IPS-NIHi7 (cell line): ENCODE data around the gene PIP5K1C.
A peak's percentile ranks its signal among the peaks of the same experiment; 100 is the strongest.

Experiments used
- DNase-seq: peaks from one replicate; pipeline ENCODE4 v3.0.0; 2012; ENCODE audit warnings: mixed read lengths; ENCODE audit errors: extremely low spot score

PIP5K1C gene

GRCh38 chr19:3694361-3695123 is 5.7 kb downstream of the PIP5K1C start:
- no peak for DNase-seq

DNA sequence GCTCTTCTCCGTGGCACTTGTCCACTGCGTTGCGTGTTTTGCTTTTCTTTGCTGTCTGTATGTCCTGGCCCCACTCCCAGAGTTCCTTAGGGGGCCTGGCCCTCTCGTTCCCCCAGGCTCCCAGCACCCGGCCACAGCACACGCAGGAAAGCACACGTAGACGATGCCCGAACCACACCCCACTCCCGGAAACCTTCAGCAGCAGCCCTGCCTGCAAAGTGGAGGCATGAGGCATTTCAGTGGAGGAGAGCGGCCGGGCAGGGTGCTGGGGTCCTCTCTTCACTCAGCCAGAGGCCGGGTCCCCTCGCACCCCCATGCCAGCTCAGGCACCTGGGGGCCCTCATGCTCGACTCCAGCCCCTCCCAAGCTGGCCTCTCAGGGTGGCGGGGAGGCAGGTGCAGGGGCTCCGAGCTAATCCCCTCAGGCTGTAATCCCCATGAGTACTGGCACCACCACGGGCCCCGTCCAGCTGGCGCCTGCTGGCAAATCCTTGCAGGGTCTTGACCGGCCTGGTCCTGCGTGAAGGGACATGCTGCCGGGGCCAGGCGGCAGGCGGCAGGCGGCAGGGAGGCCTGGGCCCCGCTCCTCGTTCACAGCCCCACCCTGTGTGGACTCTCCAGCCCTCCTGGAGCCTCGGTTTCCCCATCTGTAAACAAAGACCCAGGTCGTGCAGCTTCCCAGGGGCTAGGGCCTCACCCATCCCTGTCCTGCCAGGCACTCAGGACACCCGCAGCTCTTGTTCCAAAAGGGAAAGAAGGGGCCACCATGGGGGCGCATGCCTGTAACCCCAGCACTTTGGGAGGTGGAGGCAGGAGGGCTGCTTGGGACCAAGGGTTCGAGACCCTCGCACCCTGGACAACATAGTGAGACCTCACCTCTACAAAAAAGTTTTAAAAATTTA is 7.0 kb downstream of the PIP5K1C start:
- no peak for DNase-seq

DNA sequence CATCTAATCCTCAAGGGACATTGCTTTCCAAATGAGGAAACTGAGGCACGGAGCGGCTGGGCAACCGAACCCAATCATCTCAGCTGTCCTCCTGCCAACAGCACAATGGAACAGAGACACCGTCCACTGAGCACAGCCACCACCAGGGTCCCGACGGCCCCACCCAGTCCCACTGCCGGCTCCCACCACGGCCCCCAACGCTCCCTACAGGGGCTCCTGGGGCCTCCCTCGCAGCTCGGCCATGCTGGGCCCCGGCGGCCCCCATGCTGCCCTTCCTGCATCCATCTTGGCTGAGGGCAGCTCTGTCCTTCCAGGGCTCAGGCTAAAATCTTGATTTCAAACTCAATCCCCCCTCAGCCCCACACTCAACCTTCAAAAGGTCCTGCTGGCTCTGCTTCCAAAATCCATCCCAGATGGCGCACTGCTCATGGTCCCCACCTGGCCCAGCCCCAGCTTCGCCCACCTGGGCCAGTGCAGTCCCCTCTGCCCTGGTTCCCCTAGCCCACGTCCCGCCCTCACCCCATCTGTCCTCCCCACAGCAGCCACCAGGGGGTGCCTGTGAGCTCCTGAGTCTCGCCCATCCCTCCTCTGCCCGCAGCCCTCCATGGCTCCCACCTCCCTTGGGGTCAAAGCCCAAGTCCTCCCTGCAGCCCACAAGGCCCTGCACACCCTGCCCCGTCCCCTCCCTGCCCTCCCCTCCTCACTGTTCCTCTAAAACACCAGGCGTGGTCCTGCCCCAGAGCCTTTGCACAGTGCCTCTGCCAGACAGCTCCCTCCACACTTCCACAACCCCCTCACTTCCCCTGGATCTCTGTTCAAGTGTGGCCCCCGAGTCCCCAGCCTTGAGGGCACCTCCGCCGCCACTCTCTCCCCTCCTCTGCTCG is 7.9 kb downstream of the PIP5K1C start:
- peak; percentile 60 for DNase-seq

GRCh38 chr19:3691726-3692125 is 8.5 kb downstream of the PIP5K1C start:
- no peak for DNase-seq

DNA sequence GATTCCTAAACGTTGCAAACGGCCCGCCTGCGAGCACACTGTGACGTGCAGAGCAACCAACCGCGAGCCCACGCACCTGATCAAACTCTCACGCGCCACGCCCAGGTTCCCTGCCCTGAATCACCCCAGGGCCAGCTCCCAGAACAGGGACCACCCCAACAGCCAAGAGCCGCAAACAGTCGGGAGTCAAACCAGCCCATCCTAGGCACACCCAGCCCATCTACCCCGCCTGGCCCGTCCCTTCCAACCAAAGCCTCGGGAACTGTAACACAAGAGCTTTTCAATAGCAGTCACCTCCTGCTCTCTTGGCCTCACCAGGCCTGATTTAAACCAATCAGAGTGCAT is 8.9 kb downstream of the PIP5K1C start:
- no peak for DNase-seq

DNA sequence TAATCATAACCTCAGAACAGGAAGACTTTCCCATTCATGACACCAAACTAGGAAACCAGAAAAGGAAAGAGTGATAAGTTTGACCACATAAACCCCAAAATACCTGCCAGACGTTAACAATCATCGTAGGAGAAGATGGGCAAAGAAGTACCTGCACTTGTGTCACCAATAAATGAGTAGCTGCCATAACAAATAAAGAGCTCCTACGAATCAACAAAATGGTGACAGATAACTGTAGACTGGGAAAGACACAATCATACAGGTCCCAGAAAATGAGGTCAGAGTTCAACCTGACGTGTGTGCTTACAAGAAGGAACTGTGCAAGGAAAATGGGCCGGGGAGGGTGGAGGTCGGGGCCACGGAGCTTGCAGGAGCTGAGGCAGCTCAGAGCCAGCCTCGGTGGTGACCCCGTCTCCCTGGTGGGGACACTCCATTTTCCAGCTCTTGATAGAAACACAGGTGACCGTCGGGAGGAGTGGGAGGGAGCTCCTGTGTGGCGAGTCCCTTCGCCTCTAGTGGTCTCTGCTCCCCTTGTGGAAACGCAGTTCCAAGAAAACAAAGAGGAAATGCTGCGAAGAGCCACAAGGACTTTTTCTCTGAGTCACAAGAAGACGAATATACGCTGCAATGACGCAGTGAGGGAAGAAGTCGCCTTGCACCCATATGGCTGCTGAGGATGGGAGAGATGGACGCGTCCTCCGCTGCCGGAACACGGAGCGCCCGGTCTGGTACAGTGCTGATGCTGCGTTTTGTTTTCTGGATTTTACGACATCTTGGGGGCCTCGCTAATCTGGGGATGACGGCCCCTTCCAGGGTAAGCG is 9.5 kb downstream of the PIP5K1C start:
- no peak for DNase-seq

GRCh38 chr19:3687774-3688706 is 12.2 kb downstream of the PIP5K1C start:
- DNase-seq = peak; percentile 66

DNA sequence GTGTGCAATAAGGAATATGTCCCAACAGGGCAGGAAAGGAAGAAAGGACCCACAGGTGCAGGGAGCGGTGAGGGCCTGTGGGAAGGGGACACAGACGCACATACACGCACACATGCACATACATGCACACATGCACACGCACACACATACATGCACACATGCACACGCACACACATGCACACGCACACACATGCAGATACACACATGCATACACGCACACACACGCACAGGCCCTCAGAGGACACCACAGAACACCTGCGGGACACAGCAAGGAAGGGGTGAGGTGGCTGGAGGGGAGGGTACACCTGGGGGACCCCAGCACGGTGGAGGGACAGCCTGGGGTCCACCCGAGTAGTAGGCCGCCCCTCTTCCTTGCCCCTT is 12.9 kb downstream of the PIP5K1C start:
- no peak for DNase-seq

DNA sequence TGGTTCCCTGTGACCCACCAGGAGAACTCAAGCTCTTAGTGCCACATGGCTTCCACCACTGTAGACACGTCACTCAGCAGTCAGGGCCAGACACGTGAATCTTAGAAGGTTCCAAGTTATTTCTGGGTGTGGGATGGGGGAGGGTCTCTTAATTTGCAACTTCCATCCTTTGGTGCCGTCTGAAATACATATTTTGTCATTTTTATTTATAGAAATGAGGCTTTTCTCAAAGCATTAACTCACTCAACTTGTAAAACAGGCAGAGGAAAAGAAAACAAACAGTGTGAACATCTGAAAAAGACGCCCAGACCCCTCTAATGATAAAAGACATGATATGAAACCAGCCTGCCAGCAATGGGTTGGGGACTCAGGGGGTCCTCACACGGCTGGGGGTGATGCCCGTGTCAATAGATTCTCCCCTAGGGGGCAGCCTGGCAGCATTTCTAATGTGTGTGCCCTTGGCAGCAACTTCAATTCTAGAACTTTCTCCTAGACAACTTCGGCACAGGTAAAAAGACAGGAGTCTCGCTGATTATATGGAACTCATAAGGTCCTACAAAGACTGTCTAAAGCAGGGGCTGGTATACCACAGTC is 15.4 kb downstream of the PIP5K1C start:
- DNase-seq = no peak

- DNase-seq = no peak
Measured at GRCh38 chr19:3684054-3684816, 16.0 kb downstream of the PIP5K1C start.

DNA sequence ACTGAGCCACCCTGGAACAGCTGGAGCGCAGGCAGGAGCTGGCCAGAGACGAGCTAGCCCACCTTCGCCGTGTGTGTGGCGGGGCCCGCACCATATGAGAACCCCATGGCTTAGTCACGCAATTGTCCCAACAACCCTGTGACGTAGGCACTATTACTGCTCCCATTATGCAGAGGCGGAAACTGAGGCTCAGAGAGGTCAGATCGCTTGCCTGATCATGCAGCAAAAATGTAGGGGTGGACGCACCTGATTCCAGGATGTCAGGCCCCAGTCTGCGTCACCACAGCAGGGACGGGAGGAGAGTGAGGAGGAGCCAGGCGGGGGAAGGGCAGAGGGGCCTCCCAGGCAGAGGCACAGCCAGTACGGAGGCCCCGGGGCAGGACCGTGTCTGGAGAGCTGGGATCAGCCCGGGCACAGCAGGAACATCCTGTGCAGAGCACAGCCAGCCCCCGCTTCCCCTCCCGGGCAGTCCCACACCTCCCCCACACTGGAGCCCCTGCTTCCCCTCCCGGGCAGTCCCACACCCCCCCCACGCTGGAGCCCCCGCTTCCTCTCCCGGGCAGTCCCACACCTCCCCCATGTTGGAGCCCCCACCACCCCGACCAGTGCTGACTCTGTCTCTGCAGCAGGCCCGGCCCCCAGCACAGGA is 16.7 kb downstream of the PIP5K1C start:
- DNase-seq = peak; percentile 90

GRCh38 chr19:3682741-3683404 is 17.4 kb downstream of the PIP5K1C start:
- DNase-seq = peak; percentile 61

DNA sequence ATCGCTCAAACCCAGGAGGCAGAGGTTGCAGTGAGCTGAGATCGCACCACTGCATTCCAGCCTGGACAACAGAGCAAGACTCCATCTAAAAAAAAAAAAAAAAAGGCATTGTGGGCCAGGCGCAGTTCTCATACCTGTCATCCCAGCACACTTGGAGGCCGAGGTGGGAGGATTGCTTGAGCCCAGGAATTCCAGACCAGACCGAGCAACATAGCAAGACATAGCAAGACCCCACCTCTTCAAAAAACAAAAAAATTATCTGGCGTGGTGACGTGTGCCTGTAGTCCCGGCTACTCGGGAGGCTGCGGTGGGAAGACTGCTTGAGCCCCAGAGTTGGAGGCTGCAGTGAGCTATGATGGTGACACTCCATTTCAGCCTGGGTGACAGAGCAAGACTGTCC is 18.0 kb downstream of the PIP5K1C start:
- DNase-seq = no peak

GRCh38 chr19:3680939-3681338 is 19.3 kb downstream of the PIP5K1C start:
- no peak for DNase-seq

GRCh38 chr19:3679581-3679980 is 20.7 kb downstream of the PIP5K1C start:
- DNase-seq = no peak

GRCh38 chr19:3679138-3679537 is 21.1 kb downstream of the PIP5K1C start:
- DNase-seq = no peak

DNA sequence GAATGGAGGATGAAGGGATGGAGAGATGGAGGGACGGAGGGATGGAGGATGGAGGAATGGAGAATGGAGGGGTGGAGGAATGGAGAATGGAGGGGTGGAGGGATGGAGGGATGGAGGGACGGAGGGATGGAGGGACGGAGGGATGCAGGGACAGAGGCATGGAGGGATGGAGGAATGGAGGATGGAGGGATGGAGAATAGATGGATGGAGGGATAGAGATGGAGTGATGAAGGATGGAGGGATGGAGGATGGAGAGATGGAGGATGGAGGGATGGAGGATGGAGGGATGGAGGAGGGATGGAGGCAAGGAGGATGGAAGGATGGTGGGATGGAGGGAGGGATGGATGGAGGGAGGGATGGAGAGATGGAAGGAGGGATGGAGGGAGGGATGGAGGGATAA is 22.1 kb downstream of the PIP5K1C start:
- DNase-seq = no peak
